Measurements from ENCODE around the gene VPS72.

- TF ChIP-seq CTCF (optimal IDR thresholded peaks at IDR 0.05 in 1 of 3, IDR thresholded peaks at IDR 0.05 in 1 of 3, conservative IDR thresholded peaks at IDR 0.05 in 1 of 3; ENCODE audit: extremely low read depth in 1 of 3, insufficient read depth in 2 of 3, low read length in 3 of 3) (no peak), EZH2 (IDR thresholded peaks at IDR 0.05; ENCODE audit: low read length) (no peak)
Observed at GRCh38 chr1:151175041-151175741, 14.8 kb downstream of the VPS72 start.

Measured in keratinocyte (primary cell).